ENCODE measurements around the gene HOXD10.

DNA sequence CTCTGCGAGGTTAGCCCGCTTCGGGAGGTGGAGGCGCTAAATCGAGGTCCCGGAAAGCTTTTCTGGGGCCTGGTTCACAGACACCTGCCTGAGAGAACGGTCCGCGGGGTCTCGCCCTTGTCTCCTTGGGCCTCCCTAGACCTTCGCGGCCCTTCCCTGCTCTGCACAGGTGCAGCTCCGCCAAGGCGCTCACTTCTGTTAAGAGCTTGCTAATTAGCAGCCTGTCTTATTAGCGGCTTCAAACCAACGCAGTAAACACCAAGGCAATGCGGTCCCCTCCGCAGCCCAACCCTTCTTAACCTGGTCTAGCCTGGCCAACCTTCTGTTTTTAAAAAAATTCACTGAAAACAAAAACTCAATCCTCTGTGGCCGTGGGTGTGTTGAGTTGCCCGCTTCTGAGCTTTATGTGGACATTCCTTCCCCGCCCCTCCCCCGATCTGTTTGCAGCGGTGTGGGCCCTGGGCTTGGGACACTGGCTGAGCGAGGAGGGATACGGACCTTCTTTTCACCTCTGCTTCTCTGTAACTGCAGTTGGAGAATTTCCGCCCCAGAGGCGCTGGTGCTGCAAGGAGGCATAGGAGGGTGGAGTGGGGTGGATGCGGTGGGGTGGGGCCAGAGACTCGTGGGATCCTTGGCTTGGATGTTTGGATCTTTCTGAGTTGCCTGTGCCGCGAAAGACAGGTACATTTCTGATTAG lies 31.4 kb downstream of the HOXD10 start:
- TF ChIP-seq, protein P1, sequence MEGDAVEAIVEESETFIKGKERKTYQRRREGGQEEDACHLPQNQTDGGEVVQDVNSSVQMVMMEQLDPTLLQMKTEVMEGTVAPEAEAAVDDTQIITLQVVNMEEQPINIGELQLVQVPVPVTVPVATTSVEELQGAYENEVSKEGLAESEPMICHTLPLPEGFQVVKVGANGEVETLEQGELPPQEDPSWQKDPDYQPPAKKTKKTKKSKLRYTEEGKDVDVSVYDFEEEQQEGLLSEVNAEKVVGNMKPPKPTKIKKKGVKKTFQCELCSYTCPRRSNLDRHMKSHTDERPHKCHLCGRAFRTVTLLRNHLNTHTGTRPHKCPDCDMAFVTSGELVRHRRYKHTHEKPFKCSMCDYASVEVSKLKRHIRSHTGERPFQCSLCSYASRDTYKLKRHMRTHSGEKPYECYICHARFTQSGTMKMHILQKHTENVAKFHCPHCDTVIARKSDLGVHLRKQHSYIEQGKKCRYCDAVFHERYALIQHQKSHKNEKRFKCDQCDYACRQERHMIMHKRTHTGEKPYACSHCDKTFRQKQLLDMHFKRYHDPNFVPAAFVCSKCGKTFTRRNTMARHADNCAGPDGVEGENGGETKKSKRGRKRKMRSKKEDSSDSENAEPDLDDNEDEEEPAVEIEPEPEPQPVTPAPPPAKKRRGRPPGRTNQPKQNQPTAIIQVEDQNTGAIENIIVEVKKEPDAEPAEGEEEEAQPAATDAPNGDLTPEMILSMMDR (IDR thresholded peaks at IDR 0.05; ENCODE audit: low read depth, low read length): no peak
- TF ChIP-seq EZH2phosphoT487 (IDR thresholded peaks at IDR 0.05; ENCODE audit: low read depth): no peak

All from OCI-LY3 (cell line).